Thyroid gland (tissue), 4 donors: ENCODE data around the gene MSL3.

Experiments used
- CTCF ChIP-seq, 6 experiments: fragments of 200-600 bp in 3 of 6; fragments of 450-650 bp in 3 of 6; sonication (generic) in 3 of 6; IDR thresholded peaks; one replicate each; pipeline ENCODE4 v1.5.1; 2016 to 2019; ENCODE audit warnings: antibody characterized with exemption in 6 of 6, mild to moderate bottlenecking in 2 of 6, inconsistent platforms in 1 of 6, moderate library complexity in 1 of 6
- POLR2A ChIP-seq, 2 donors: fragments of 450-650 bp; IDR thresholded peaks; one replicate each; pipeline ENCODE4 v1.6.1; 2017; ENCODE audit warnings: antibody characterized with exemption in 2 of 2, mild to moderate bottlenecking in 2 of 2, moderate library complexity in 1 of 2

- TF ChIP-seq CTCF (IDR thresholded peaks at IDR 0.05) = no peak
- TF ChIP-seq POLR2A (IDR thresholded peaks at IDR 0.05) = no peak
Observed at GRCh38 chrX:11751261-11751660, 6.8 kb upstream of the MSL3 start.
